HepG2 (cell line): Measurements from ENCODE around the gene ART4. TPM values are rescaled to one million over a fixed set of nuclear protein-coding genes. Genes with fewer than 3 reads are reported as not detected.

Experiments used
- CEBPZ ChIP-seq: IDR thresholded peaks from 2 replicates; pipeline ENCODE4 v1.6.1; 2012; ENCODE audit warnings: low read length, improper control_type of control experiment
- CSRNP2 ChIP-seq: sonication (generic); formaldehyde crosslinking; conservative IDR thresholded peaks from 2 replicates; pipeline ENCODE4 v1.8.0; 2022; ENCODE audit warnings: low read depth, missing genetic modification reagents
- GATAD1 ChIP-seq: IDR thresholded peaks from 2 replicates; pipeline ENCODE4 v1.6.1; 2016; ENCODE audit warnings: missing genetic modification reagents, missing compliant biosample characterization
- GFI1 ChIP-seq: sonication (generic); formaldehyde crosslinking; IDR thresholded peaks from 2 replicates; pipeline ENCODE4 v1.5.0; 2020; ENCODE audit warnings: missing genetic modification reagents, mild to moderate bottlenecking, borderline replicate concordance
- MED1 ChIP-seq: sonication (generic); formaldehyde crosslinking; IDR thresholded peaks from 2 replicates; pipeline ENCODE4 v1.4.0; 2020; ENCODE audit warnings: missing genetic modification reagents
- NAIF1 ChIP-seq: sonication (generic); formaldehyde crosslinking; IDR thresholded peaks from 2 replicates; pipeline ENCODE4 v1.5.0; 2020; ENCODE audit warnings: mild to moderate bottlenecking, missing genetic modification reagents, borderline replicate concordance
- NR0B2 ChIP-seq: sonication (generic); formaldehyde crosslinking; IDR thresholded peaks from 2 replicates; pipeline ENCODE4 v1.4.0; 2020; ENCODE audit warnings: mild to moderate bottlenecking, missing genetic modification reagents
- RAD51 ChIP-seq: fragments of 450-650 bp; IDR thresholded peaks from 2 replicates; pipeline ENCODE4 v1.6.1; 2016; ENCODE audit warnings: borderline replicate concordance
- RFXAP ChIP-seq: sonication (generic); formaldehyde crosslinking; IDR thresholded peaks from 2 replicates; pipeline ENCODE4 v1.4.0; 2020; ENCODE audit warnings: missing genetic modification reagents, borderline replicate concordance
- SIX4 ChIP-seq: sonication (generic); formaldehyde crosslinking; IDR thresholded peaks from 2 replicates; pipeline ENCODE4 v1.4.0; 2020; ENCODE audit warnings: missing genetic modification reagents
- TCF12 ChIP-seq, 2 experiments: fragments of 450-650 bp in 1 of 2; sonication (generic) in 1 of 2; formaldehyde crosslinking in 1 of 2; IDR thresholded peaks; 2 replicates each; pipeline versions ENCODE4 v1.6.1 to v1.8.0; 2017 to 2022; ENCODE audit warnings: antibody characterized with exemption in 1 of 2, mild to moderate bottlenecking in 1 of 2, missing genetic modification reagents in 1 of 2, moderate library complexity in 1 of 2
- TEAD3 ChIP-seq: optimal IDR thresholded peaks from 2 replicates; pipeline ENCODE3; 2016; ENCODE audit warnings: borderline replicate concordance
- WIZ ChIP-seq: sonication (generic); formaldehyde crosslinking; IDR thresholded peaks from 2 replicates; pipeline ENCODE4 v1.5.1; 2020; ENCODE audit warnings: mild to moderate bottlenecking, missing genetic modification reagents
- ZBTB21 ChIP-seq: sonication (generic); formaldehyde crosslinking; IDR thresholded peaks from 2 replicates; pipeline ENCODE4 v1.4.0; 2020; ENCODE audit warnings: missing genetic modification reagents
- ZBTB38 ChIP-seq: sonication (generic); formaldehyde crosslinking; IDR thresholded peaks from 2 replicates; pipeline ENCODE4 v1.5.1; 2020; ENCODE audit warnings: mild to moderate bottlenecking, missing genetic modification reagents
- ZIK1 ChIP-seq: sonication (generic); formaldehyde crosslinking; IDR thresholded peaks from 2 replicates; pipeline ENCODE4 v1.5.0; 2020; ENCODE audit warnings: mild to moderate bottlenecking, low read depth, missing genetic modification reagents, borderline replicate concordance
- ZNF24 ChIP-seq: fragments of 450-650 bp; IDR thresholded peaks from 2 replicates; pipeline ENCODE4 v1.6.1; 2017; ENCODE audit warnings: antibody characterized with exemption, mild to moderate bottlenecking
- ZNF318 ChIP-seq: sonication (generic); formaldehyde crosslinking; IDR thresholded peaks from 2 replicates; pipeline ENCODE4 v1.4.0; 2020; ENCODE audit warnings: mild to moderate bottlenecking, missing genetic modification reagents
- polyA plus RNA-seq, 8 experiments: library from polyadenylated mRNA; depleted of rRNA in 3 of 8; stranded (reverse) in 7 of 8; unstranded in 1 of 8; fragments of >200 nt; fragmentation: Illumina TruSeq in 4 of 8; extraction: Trizol in 4 of 8; gene quantifications; 2 replicates each; pipeline versions ENCODE4 v1.2.1 to v1.2.3, GENCODE V29; 2011 to 2016; ENCODE audit warnings: low read depth in 4 of 8, missing spikeins in 1 of 8, mixed read lengths in 1 of 8; ENCODE audit not compliant: insufficient read depth in 1 of 8
- total RNA-seq, 5 experiments: library from RNA; depleted of rRNA; stranded (reverse); fragments of >200 nt; fragmentation: Illumina TruSeq; extraction: Trizol; gene quantifications; 2 replicates each; pipeline ENCODE4 v1.2.3, GENCODE V29; 2016; ENCODE audit warnings: low read depth in 1 of 5

The ART4 gene
- total and polyA plus RNA-seq, 2 of the 13 experiments (the other 11 are each of a cell fraction or from before 2014, with no cell fraction given), result 17.6 to 20.3 TPM

- no peak for TF ChIP-seq ZNF318 (CRISPR knock-in tag)
- no peak for TF ChIP-seq RAD51
- no peak for TF ChIP-seq WIZ (CRISPR knock-in tag)
- TF ChIP-seq ZBTB21 (CRISPR knock-in tag), result no peak
- TF ChIP-seq GFI1 (CRISPR knock-in tag), result no peak
- no peak for TF ChIP-seq CSRNP2 (CRISPR knock-in tag)
- no peak for TF ChIP-seq TCF12 (IDR thresholded peaks at IDR 0.05)
- TF ChIP-seq TCF12 (CRISPR knock-in tag; IDR thresholded peaks at IDR 0.05), result no peak
- TF ChIP-seq TEAD3 (CRISPR knock-in tag), result peak; percentile 47
- TF ChIP-seq ZBTB38 (CRISPR knock-in tag), result no peak
- TF ChIP-seq NR0B2 (CRISPR knock-in tag), result no peak
- no peak for TF ChIP-seq RFXAP
- TF ChIP-seq CEBPZ, result no peak
- TF ChIP-seq SIX4, result no peak
- no peak for TF ChIP-seq NAIF1 (CRISPR knock-in tag)
- no peak for TF ChIP-seq ZNF24
- no peak for TF ChIP-seq GATAD1 (CRISPR knock-in tag)
- no peak for TF ChIP-seq MED1 (CRISPR knock-in tag)
- TF ChIP-seq ZIK1 (CRISPR knock-in tag), result no peak
Observed at GRCh38 chr12:14777271-14777670, 66.1 kb downstream of the ART4 start (continued).
